A673 (cell line): Measurements from ENCODE around the gene USP9X.

Source experiments
- EZH2 ChIP-seq: fragments of 200-600 bp; sonication (generic); IDR thresholded peaks from 2 replicates; pipeline ENCODE4 v1.6.1; 2017; ENCODE audit warnings: borderline replicate concordance, low read depth, mild to moderate bottlenecking, mixed read lengths, antibody characterized with exemption, low read length; ENCODE audit not compliant: poor library complexity, severe bottlenecking
- TF ChIP-seq, protein P1 (sequence below): fragments of 300-800, 200-600 bp; sonication (generic); conservative IDR thresholded peaks from 2 replicates; pipeline ENCODE4 v1.5.1; 2017; ENCODE audit warnings: low read depth, mild to moderate bottlenecking, antibody characterized with exemption, low read length, moderate library complexity, mixed read lengths

DNA sequence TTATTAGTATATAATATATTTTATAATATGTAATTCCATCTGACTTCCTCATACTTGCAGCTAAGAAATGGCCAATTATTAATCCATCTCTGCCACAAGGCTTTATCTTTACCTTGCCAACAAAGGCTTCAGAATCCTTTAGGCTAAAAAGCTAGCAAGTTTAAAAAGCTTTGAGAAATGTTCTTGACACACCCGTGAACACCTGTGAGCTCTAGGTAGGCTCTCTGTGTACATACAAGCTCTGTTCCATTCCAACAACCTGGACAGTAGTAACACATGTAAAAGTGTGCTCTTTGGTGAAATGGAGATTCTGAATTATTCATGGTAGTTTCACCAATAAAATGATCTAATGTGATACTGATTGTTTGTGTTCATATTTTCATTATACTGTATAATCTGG, 49.7 kb upstream of the USP9X start:
- TF ChIP-seq, protein P1, sequence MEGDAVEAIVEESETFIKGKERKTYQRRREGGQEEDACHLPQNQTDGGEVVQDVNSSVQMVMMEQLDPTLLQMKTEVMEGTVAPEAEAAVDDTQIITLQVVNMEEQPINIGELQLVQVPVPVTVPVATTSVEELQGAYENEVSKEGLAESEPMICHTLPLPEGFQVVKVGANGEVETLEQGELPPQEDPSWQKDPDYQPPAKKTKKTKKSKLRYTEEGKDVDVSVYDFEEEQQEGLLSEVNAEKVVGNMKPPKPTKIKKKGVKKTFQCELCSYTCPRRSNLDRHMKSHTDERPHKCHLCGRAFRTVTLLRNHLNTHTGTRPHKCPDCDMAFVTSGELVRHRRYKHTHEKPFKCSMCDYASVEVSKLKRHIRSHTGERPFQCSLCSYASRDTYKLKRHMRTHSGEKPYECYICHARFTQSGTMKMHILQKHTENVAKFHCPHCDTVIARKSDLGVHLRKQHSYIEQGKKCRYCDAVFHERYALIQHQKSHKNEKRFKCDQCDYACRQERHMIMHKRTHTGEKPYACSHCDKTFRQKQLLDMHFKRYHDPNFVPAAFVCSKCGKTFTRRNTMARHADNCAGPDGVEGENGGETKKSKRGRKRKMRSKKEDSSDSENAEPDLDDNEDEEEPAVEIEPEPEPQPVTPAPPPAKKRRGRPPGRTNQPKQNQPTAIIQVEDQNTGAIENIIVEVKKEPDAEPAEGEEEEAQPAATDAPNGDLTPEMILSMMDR: no peak
- TF ChIP-seq EZH2: no peak
